C4-2B (cell line): ENCODE results near the gene RPE.

Source experiments
- ZFX ChIP-seq: fragments of 450-650 bp; IDR thresholded peaks from 2 replicates; pipeline ENCODE4 v1.6.1; 2017
- TF ChIP-seq, protein P1 (sequence below): fragments of 450-650 bp; conservative IDR thresholded peaks from 2 replicates; pipeline ENCODE4 v1.5.1; 2017; ENCODE audit warnings: mild to moderate bottlenecking

DNA sequence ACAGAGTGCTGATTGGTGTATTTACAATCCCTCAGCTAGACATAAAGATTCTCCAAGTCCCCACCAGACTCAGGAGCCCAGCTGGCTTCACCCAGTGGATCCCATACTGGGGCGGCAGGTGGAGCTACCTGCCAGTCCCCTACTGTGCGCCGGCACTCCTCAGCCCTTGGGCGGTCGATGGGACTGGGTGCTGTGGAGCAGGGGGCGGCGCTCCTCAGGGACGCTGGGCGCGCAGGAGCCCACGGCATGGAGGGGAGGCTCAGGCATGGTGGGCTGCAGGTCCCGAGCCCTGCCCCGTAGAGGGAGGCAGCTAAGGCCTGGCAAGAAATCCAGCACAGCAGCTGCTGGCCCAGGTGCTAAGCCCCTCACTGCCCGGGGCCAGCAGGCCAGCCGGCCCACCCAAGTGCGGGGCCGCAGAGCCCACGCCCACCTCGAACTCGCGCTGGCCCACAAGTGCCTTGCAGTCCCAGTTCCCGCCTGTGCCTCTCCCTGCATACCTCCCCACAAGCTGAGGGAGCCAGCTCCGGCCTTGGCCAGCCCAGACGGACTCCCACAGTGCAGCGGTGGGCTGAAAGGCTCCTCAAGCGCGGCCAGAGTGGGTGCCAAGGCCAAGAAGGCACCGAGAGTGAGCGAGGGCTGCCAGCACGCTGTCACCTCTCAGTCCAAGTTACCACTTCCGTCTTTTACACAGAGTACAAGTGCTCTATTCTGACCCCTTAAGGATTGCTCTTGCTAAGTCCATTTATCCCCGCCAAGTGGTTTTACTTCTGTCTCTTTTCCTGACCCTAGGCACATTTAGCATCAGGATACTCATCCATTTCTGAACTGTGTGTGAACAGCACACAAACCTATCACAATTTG is 1.7 kb upstream of the RPE start:
- TF ChIP-seq, protein P1, sequence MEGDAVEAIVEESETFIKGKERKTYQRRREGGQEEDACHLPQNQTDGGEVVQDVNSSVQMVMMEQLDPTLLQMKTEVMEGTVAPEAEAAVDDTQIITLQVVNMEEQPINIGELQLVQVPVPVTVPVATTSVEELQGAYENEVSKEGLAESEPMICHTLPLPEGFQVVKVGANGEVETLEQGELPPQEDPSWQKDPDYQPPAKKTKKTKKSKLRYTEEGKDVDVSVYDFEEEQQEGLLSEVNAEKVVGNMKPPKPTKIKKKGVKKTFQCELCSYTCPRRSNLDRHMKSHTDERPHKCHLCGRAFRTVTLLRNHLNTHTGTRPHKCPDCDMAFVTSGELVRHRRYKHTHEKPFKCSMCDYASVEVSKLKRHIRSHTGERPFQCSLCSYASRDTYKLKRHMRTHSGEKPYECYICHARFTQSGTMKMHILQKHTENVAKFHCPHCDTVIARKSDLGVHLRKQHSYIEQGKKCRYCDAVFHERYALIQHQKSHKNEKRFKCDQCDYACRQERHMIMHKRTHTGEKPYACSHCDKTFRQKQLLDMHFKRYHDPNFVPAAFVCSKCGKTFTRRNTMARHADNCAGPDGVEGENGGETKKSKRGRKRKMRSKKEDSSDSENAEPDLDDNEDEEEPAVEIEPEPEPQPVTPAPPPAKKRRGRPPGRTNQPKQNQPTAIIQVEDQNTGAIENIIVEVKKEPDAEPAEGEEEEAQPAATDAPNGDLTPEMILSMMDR = no peak
- no peak for TF ChIP-seq ZFX
